ENCODE measurements around the gene GET4.

DNA sequence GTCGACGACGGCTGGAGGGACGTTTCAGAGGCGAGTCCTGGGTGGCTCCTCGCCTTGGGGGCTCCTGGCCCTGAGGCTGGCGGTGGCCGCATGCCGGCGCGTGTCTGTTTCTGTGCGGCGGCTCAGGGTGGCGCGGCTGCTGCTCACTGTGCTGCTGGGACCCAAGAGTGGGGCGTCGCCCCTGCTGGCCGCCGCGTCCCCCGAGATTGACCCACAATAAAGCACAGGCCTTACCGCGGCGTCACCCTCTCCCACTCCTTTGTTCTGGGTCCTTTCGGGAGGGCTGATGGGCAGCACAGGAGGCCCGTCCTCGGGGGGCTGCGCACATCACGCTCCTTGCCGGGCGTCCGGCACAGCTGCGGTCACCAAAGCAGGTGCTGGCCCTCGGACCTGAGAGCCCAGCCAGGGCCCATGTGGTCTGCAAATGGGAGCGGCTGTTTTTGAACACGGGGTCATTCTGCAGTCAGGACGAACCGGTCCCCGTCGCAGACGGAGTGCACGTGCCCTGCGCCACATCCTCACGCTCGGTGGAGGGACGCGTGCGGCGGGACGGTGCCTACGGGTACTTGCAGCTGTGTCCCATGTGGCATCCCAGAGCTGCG, 19.2 kb downstream of the GET4 start:
- TF ChIP-seq, protein P1, sequence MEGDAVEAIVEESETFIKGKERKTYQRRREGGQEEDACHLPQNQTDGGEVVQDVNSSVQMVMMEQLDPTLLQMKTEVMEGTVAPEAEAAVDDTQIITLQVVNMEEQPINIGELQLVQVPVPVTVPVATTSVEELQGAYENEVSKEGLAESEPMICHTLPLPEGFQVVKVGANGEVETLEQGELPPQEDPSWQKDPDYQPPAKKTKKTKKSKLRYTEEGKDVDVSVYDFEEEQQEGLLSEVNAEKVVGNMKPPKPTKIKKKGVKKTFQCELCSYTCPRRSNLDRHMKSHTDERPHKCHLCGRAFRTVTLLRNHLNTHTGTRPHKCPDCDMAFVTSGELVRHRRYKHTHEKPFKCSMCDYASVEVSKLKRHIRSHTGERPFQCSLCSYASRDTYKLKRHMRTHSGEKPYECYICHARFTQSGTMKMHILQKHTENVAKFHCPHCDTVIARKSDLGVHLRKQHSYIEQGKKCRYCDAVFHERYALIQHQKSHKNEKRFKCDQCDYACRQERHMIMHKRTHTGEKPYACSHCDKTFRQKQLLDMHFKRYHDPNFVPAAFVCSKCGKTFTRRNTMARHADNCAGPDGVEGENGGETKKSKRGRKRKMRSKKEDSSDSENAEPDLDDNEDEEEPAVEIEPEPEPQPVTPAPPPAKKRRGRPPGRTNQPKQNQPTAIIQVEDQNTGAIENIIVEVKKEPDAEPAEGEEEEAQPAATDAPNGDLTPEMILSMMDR (IDR thresholded peaks at IDR 0.05) = no peak
- no peak for TF ChIP-seq POLR2A (IDR thresholded peaks at IDR 0.05)

All from right lobe of liver (tissue), 4 donors.